GM18499 (cell line): Measurements from ENCODE around the gene FXYD3.
"Not testable (repeated sequence)": the region's sequence is repeated elsewhere in the genome, so short reads cannot be mapped to it uniquely, and the experiment has no call there.

ENCODE experiments used
- ATAC-seq: cut with Tn5 transposase; IDR thresholded peaks from one replicate; pipeline ENCODE4 v1.9.1; 2021; ENCODE audit warnings: moderate number of reproducible peaks; ENCODE audit not compliant: insufficient read depth, unreplicated experiment

The FXYD3 gene

DNA sequence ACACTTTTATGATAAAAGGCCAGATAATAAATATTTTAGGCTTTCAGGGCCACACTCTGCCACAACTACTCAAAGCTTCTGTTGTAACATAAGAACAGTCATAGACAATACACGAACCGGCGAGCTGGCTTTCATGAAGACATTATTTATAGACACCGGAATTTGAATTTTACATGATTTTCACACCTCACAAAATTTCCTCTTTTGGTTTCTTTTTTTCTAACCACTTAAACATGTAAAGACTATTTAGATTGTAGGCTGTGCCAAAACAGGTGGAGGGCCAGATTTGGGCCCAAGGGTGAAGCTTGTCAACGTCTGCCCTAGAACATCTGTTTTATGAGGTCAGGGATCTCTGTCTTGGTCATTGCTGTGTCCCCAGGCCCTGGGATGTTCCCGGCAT is 29.7 kb upstream of the FXYD3 start:
- no peak for ATAC-seq

GRCh38 chr19:35086455-35086854 is 29.2 kb upstream of the FXYD3 start:
- no peak for ATAC-seq

DNA sequence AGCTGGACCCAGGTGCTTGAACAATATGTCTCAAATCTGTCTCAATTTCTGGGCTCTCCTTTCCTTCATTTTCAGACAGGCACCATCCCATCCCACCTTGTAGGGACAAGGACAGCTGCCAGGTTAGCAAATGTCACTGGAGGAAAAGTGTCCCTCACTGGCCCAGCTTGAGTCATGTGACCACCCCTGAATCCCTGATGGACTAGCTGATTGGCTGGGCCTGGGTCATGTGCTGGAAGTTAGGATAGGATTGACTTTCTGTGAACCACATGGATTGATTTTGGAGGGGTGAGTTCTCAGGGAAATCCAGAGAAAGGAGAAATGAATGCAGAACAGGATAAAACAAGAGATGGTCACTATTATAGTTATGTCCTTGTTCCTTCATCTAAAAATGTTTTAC is 28.2 kb upstream of the FXYD3 start:
- ATAC-seq = no peak

DNA sequence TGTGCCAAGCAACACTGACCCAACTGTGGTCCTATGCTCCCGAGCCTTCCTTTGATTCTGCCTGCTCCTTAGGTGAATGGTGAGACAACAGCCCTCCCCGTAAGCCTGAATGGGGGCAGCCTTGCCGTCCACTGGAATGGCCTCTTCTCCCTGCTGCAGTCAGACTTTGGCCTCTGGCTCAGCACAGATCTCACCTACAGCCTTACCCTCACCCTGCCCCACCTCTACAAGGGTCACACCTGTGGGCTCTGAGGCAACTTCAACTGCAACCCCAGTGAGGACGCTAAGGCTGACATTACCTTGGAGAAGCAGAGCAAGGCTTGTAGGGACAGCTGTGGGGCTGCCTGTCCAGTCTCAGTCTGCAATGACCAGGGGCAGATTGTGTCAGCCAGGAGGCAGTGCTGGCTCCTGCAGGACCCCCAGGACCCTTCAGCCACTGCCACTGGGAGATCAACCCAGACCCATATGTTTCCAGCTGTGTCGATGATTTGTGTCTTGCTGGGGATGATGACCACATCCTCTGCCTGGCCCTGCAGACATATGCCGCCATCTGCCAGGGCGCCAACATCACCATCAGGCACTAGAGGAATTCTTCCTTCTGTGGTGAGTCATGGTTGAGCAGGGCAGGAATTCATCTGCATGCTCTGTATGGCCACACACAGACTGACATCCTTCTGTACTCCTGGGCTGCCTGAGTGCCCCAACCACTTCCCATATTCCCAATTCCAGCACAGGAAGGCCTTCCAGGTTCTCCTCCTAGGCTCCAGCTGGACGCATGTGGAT is 27.3 kb upstream of the FXYD3 start:
- no peak for ATAC-seq

DNA sequence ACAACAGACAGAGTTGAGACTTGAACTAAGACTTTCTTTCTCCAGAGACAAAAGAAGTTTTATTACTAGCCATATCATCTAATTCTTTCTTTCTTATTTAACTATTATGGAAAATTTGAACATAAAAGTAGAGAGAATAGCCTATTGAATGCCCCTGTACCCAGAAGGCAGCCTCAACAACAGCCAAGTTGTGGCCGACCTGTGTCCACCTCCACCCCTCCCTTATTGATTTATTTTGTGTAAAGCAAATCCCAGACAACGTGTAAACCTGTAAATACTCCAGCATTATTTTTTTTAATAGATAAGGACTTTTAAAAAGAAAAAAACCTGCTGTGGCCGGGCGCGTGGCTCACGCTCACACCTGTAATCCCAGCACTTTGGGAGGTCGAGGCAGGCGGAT is 26.1 kb upstream of the FXYD3 start:
- no peak for ATAC-seq

GRCh38 chr19:35090160-35090505 is 25.5 kb upstream of the FXYD3 start:
- ATAC-seq = no peak

GRCh38 chr19:35090506-35091214 is 25.0 kb upstream of the FXYD3 start:
- no peak for ATAC-seq

GRCh38 chr19:35093430-35093829 is 22.2 kb upstream of the FXYD3 start:
- ATAC-seq = no peak

DNA sequence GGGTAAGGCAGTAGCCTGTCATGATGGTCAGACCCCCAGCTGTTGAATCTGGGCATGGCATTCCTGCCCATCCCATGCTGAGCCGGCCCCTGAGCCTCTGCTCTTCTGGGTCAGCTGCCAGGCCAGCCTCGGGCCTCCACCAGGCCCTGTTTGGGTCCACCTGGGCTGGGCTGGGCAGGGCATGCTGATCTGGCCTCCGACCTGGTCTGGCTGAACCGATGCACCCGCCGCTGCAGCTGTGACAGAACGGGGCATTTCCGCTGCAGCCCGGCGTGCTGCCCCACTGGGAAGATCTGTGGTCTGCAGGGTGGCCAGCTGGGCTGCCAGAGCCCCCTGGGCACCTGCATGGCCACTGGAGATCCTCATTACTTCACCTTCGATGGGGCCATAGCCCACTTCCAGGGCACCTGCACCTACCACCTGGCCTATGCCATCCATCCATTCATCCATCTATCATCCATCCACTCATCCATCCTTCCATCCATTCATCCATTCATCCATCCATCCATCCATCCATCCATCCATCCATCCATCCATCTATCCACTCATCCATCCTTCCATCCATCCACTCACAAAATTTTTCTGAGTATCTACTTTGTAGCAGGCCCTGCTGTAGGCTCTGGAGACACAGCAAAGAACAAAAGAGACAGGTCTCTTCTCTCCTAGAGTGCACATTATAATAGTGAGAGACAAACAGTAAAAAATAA is 21.5 kb upstream of the FXYD3 start:
- no peak for ATAC-seq

DNA sequence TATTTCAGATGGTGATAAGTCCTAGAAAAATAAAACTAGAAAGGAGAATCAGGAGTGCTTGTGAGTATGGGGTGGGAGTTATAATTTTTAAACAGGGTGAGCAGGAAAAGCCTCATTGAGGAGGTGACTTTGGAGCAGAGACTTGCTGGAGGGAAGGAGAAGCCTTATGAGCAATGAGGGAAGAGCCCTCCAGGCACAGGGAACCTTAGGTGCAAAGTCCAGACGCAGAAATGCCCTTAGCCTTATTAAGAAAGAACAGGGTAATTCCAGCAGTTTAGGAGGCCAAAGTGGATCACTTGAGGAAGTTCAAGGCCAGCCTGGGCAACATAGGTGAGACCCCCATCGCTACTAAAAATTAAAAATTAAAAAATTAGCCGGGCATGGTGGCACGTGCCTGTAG is 21.0 kb upstream of the FXYD3 start:
- ATAC-seq = no peak

GRCh38 chr19:35095667-35096368 is 19.8 kb upstream of the FXYD3 start:
- no peak for ATAC-seq

DNA sequence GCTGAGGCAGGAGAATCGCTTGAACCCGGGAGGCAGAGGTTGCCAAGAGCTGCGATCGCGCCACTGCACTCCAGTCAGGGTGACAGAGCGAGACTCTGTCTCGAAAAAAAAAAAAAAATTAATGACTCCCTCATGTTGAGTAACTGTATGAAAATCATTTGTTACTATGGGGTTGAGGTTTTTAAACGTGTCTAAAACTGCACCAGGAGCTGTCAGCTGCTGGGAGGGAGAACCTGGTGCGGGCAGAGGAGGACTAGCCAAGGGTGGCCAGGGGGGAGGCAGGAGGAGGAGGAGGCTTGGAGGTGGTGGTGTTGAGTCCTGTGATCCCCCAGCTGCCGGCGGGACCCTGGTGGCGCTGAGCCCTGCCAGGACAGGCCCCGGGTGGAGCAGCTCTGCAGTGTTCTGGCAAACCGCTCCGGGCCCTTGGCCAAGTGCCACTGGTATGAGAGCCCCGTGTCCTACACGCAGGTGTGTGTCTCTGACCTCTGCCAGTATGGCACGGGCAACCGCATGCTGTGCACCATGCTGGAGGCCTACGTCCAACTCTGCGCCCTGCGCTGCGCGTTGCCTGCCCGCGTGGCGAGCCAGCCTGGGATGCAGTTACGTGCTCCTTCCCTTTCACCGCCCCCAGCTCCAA is 17.1 kb upstream of the FXYD3 start:
- ATAC-seq = no peak

DNA sequence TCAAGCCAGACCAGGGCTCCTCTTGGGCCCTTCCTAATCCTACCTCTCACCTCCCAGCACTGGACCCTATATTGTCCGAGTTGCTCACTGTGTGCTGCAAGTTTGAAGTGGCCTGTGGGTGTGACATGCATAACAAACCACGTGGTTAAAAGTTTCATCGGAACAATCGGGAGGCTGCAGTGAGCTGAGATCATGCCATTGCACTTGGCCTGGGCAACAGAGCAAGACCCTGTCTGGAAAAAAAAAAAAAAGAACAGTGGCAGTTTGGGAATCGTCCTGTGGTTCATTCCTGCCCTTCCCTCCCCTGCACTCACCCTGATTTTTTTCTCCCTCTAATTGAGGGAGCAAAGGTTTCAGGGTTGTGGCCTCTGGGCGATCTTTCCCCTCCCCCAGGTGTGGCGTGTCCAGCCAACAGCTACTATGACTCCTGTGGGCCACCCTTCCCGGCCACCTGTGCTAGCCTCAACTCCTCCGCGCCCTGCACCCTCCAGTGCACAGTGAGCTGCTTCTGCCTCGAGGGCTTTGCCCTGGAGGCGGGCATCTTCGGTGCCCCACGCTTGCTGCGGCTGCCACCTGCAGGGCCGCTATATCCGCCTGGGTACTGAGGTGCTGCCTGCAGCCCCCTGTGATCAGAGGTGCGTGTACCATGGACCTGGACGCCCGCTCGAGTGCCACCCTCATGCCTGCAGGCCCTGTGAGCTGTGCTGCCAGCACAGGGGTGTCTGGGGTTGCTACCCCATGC is 16.3 kb upstream of the FXYD3 start:
- no peak for ATAC-seq

DNA sequence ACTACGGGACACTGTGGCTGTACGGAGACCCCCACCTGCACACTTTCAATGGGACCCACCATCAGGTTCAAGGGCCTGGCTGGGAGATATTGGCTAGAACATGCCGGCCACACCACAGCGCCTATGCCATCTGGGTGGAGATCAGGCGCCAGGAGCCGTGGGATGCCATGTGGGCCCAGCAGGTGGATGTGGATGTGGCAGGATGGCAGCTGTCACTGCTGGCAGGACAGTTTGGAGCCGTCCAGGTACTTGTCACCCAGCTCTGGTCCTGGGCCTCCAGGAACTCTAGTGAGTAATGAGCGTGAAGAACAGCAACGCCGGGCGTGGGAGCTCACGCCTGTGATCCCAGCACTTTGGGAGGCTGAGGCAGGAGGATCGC is 15.7 kb upstream of the FXYD3 start:
- no peak for ATAC-seq

- ATAC-seq = no peak
Observed at GRCh38 chr19:35100588-35101533, 14.8 kb upstream of the FXYD3 start.

- not testable (repeated sequence) for ATAC-seq
Observed at GRCh38 chr19:35101949-35102348, 13.7 kb upstream of the FXYD3 start.

DNA sequence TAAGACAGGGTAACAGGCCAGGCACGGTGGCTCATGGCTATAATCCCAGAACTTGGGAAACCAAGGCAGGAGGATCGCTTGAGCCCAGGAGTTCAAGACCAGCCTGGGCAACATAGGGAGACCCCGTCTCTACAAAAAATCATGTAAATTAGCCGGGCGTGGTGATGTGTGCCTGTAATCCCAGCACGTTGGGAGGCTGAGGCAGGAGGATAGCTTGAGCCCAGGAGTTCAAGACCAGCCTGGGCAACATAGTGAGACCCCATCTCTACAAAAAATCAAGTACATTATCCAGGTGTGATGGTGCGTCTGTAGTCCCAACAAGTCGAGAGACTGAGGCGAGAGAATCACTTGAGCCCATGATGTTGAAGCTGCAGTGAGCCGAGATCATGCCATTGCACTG is 12.0 kb upstream of the FXYD3 start:
- ATAC-seq = not testable (repeated sequence)

DNA sequence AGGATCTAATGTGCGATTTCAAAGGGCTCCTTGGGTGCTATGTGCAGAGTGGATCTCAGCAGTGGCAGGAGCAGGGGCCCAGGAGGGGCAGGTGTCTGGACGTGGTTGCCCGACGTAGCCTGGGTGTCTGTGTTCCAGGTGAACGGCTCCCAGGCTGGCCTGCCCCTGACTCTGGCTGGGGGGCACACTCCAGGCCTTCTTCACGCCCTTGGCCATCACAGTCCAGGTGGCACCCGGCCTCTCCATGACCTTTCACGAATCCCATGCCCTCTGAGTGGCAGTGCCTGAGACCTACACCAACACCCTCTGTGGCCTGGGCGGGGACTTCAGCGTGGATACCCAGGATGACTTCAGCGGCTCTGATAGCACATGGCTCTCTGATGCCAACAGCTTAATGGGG is 11.3 kb upstream of the FXYD3 start:
- no peak for ATAC-seq

DNA sequence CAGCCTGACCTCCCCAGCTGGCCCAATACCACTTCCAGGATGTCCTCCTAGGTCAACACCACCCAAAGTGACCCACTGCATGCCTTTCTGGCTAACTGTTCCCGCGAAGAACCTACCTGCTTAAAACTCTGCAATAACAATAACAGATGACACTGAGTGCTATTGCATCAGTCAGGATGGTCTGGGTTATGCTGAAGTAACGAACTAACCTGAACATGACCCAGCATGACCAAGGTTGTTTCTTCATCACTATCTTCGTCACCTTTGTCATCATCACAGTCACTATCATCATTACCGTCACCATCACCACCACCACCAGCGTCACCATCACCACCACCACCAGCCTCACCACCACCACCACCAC is 10.6 kb upstream of the FXYD3 start:
- ATAC-seq = no peak
